ENCODE measurements around the gene EPHX1. TPM values are rescaled to one million over a fixed set of nuclear protein-coding genes. Genes with fewer than 3 reads are reported as not detected.

The EPHX1 gene
- total and polyA plus RNA-seq, 10 of the 15 experiments (the other 5 are each of a cell fraction or from before 2014, with no cell fraction given) = 0.33 to 2.9 (median 0.78) TPM; not detected in 2

DNA sequence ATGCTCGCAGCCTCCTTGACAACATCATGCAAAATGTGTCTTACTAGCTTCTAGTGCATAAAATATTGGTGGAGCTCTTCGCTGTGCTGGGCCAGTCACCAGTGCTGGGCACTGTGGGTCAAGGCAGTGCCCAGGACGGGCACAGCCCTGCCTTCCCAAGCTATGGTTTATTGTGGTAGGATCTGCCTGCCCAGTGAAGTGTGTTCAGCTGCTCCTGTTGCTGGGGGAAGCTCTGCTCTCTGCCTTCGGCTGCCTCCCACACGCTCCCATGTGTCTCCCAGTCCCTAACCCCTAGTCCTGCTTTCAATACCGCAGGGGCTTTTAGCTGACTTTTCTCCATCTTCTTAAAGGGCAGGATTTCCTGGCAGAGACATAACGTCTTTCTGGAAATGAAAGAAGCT lies 15.7 kb downstream of the EPHX1 start:
- Histone ChIP-seq H3K4me3 (no peak overlapping the region), H3K27me3 (replicated peaks in 1 of 2; ENCODE audit: control insufficient read depth in 2 of 2, insufficient read depth in 2 of 2, low read length in 1 of 2) (no peaks in the 10 kb centered on the region), H3K4me1 (ENCODE audit: control insufficient read depth, insufficient read depth, low read length) (no peaks in the 10 kb centered on the region), H2AFZ (ENCODE audit: control insufficient read depth, low read depth, low read length) (no peak overlapping the region), H3K27ac (ENCODE audit: control insufficient read depth, insufficient read depth) (no peak overlapping the region), H3K9ac (ENCODE audit: control insufficient read depth, insufficient read depth, low read length) (no peak overlapping the region), H3K79me2 (ENCODE audit: control insufficient read depth, insufficient read depth, low read length) (no peaks in the 10 kb centered on the region), H3K36me3 (ENCODE audit: control insufficient read depth in 2 of 2, insufficient read depth in 2 of 2, low read length in 1 of 2) (no peaks in the 10 kb centered on the region), H4K20me1 (ENCODE audit: control insufficient read depth, insufficient read depth) (no peaks in the 10 kb centered on the region), H3K4me2 (ENCODE audit: control insufficient read depth, insufficient read depth) (no peak overlapping the region), H3K9me3 (replicated peaks; ENCODE audit: control insufficient read depth, insufficient read depth, low read length) (no peaks in the 10 kb centered on the region)
- POLR2A ChIA-PET = no interaction called here
- WGBS (ENCODE audit: insufficient coverage, insufficient replicate concordance, low lambda C conversion rate, missing lambda C conversion rate) = 32% methylated on average over 7 of the region's 7 CpGs
- DNase-seq (ENCODE audit: low read depth, low spot score) = no peak
- ATAC-seq = no peak
- in situ Hi-C loops (cut with MboI) (no loop called here), intact Hi-C loops (cut with micrococcal nuclease; ENCODE audit: unreplicated experiment) (no loop called here)
- SMC1A ChIA-PET (ENCODE audit: uncharacterized antibody, unreplicated experiment) = no interaction called here
- TF ChIP-seq, protein P1, sequence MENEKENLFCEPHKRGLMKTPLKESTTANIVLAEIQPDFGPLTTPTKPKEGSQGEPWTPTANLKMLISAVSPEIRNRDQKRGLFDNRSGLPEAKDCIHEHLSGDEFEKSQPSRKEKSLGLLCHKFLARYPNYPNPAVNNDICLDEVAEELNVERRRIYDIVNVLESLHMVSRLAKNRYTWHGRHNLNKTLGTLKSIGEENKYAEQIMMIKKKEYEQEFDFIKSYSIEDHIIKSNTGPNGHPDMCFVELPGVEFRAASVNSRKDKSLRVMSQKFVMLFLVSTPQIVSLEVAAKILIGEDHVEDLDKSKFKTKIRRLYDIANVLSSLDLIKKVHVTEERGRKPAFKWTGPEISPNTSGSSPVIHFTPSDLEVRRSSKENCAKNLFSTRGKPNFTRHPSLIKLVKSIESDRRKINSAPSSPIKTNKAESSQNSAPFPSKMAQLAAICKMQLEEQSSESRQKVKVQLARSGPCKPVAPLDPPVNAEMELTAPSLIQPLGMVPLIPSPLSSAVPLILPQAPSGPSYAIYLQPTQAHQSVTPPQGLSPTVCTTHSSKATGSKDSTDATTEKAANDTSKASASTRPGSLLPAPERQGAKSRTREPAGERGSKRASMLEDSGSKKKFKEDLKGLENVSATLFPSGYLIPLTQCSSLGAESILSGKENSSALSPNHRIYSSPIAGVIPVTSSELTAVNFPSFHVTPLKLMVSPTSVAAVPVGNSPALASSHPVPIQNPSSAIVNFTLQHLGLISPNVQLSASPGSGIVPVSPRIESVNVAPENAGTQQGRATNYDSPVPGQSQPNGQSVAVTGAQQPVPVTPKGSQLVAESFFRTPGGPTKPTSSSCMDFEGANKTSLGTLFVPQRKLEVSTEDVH (IDR thresholded peaks at IDR 0.05; ENCODE audit: low read depth, partially characterized antibody) = no peak
- TF ChIP-seq MEF2A (IDR thresholded peaks at IDR 0.05; ENCODE audit: insufficient read depth, low read depth, low read length) (no peak), CBX3 (IDR thresholded peaks at IDR 0.05; ENCODE audit: borderline replicate concordance, low read depth) (no peak), NR2F1 (conservative IDR thresholded peaks at IDR 0.05) (no peak), CBFB (IDR thresholded peaks at IDR 0.05; ENCODE audit: low read depth) (no peak), DPF2 (IDR thresholded peaks at IDR 0.05) (no peak), SUZ12 (IDR thresholded peaks at IDR 0.05; ENCODE audit: unreplicated experiment) (no peak), SIN3A (IDR thresholded peaks at IDR 0.05; ENCODE audit: low read depth, low read length) (no peak), BHLHE40 (IDR thresholded peaks at IDR 0.05; ENCODE audit: borderline replicate concordance in 1 of 2, low read depth in 2 of 2, low read length in 1 of 2) (no peak), BCL11A (IDR thresholded peaks at IDR 0.05; ENCODE audit: low read depth, low read length) (no peak), CHD4 (IDR thresholded peaks at IDR 0.05) (no peak), YBX1 (IDR thresholded peaks at IDR 0.05) (no peak), MXI1 (IDR thresholded peaks at IDR 0.05; ENCODE audit: low read depth, low read length) (no peak), ZNF274 (IDR thresholded peaks at IDR 0.05; ENCODE audit: insufficient read depth, insufficient read length) (no peak), SUPT20H (IDR thresholded peaks at IDR 0.05; ENCODE audit: borderline replicate concordance, control insufficient read depth, low read depth, low read length) (no peak)
- TF ChIP-seq, protein P2, sequence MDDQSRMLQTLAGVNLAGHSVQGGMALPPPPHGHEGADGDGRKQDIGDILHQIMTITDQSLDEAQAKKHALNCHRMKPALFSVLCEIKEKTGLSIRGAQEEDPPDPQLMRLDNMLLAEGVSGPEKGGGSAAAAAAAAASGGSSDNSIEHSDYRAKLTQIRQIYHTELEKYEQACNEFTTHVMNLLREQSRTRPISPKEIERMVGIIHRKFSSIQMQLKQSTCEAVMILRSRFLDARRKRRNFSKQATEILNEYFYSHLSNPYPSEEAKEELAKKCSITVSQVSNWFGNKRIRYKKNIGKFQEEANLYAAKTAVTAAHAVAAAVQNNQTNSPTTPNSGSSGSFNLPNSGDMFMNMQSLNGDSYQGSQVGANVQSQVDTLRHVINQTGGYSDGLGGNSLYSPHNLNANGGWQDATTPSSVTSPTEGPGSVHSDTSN (IDR thresholded peaks at IDR 0.05; ENCODE audit: insufficient replicate concordance, low read depth, low read length) = no peak
- TF ChIP-seq, protein P3, sequence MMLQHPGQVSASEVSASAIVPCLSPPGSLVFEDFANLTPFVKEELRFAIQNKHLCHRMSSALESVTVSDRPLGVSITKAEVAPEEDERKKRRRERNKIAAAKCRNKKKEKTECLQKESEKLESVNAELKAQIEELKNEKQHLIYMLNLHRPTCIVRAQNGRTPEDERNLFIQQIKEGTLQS (IDR thresholded peaks at IDR 0.05; ENCODE audit: borderline replicate concordance, extremely low read depth, low read depth, low read length) = no peak
- TF ChIP-seq, protein P4, sequence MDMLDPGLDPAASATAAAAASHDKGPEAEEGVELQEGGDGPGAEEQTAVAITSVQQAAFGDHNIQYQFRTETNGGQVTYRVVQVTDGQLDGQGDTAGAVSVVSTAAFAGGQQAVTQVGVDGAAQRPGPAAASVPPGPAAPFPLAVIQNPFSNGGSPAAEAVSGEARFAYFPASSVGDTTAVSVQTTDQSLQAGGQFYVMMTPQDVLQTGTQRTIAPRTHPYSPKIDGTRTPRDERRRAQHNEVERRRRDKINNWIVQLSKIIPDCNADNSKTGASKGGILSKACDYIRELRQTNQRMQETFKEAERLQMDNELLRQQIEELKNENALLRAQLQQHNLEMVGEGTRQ (IDR thresholded peaks at IDR 0.05; ENCODE audit: borderline replicate concordance, low read depth, low read length) = no peak
- CTCF ChIA-PET = interaction anchor here (0.7 kb wide), 1 partner anchor 83 kb away, joined by 3 read pairs; no protein-coding TSS in a partner anchor
- no TSS peak for BruUV-seq (replicated peaks)
- RAD21 ChIA-PET (ENCODE audit: unreplicated experiment) = interaction anchor here (0.7 kb wide), 1 partner anchor 350 kb away, joined by 3 read pairs; no protein-coding TSS in a partner anchor
- FAIRE-seq = no peak
